HEK293 (cell line): ENCODE results near the gene AURKA.

Experiments used
- CTCF ChIA-PET: fragments of 350-600 bp; formaldehyde crosslinking; extraction: SDS; loops from one replicate; lab custom pipeline; 2021; ENCODE audit warnings: antibody characterized with exemption; lab: Yijun Ruan, JAX
- POLR2A ChIA-PET: fragments of 300-600 bp; formaldehyde crosslinking; extraction: SDS; loops from one replicate; lab custom pipeline; 2020; ENCODE audit warnings: antibody characterized with exemption, inconsistent platforms; lab: Yijun Ruan, JAX
- H3K27ac ChIP-seq: fragments of 200-500 bp; sonication (Bioruptor generic); 2 replicates; pipeline ENCODE4 v1.5.1; 2014; ENCODE audit warnings: low read depth, low read length, control low read depth, inconsistent platforms; ENCODE audit errors: extremely low read depth
- H3K36me3 ChIP-seq, 2 experiments: fragments of 200-500 bp in 1 of 2; sonication (Bioruptor generic) in 1 of 2; 1 replicate in 1 of 2; 2 replicates in 1 of 2; pipeline ENCODE4 v1.5.1; 2014 to 2017; ENCODE audit warnings: inconsistent platforms in 2 of 2, low read length in 2 of 2; ENCODE audit not compliant: control insufficient read depth in 2 of 2, insufficient read depth in 1 of 2
- H3K4me1 ChIP-seq: fragments of 200-500 bp; sonication (Bioruptor generic); 2 replicates; pipeline ENCODE4 v1.5.1; 2014; ENCODE audit warnings: mild to moderate bottlenecking, low read length, inconsistent platforms; ENCODE audit not compliant: control insufficient read depth, insufficient read depth
- H3K4me3 ChIP-seq: 2 replicates; pipeline ENCODE4 v1.5.1; 2011; ENCODE audit warnings: low read depth, mild to moderate bottlenecking, control low read depth, low read length, moderate library complexity
- H3K9me3 ChIP-seq: fragments of 200-500 bp; sonication (Bioruptor generic); 2 replicates; pipeline ENCODE4 v1.5.1; 2014; ENCODE audit warnings: low read depth, low read length, inconsistent platforms; ENCODE audit not compliant: control insufficient read depth, insufficient read depth
- RBAK ChIP-seq: fragments of 450-650 bp; formaldehyde crosslinking; IDR thresholded peaks from 2 replicates; pipeline ENCODE4 v1.5.1; 2016; ENCODE audit warnings: missing biosample characterization, missing genetic modification characterization
- SP3 ChIP-seq: fragments of 450-650 bp; formaldehyde crosslinking; IDR thresholded peaks from 2 replicates; pipeline ENCODE4 v1.5.1; 2016; ENCODE audit warnings: missing biosample characterization, missing genetic modification characterization
- ZBTB17 ChIP-seq: fragments of 450-650 bp; formaldehyde crosslinking; IDR thresholded peaks from 2 replicates; pipeline ENCODE4 v1.5.1; 2016; ENCODE audit warnings: missing biosample characterization, missing genetic modification characterization
- ZFP3 ChIP-seq: fragments of 450-650 bp; formaldehyde crosslinking; IDR thresholded peaks from 2 replicates; pipeline ENCODE4 v1.5.1; 2016; ENCODE audit warnings: low read depth, missing biosample characterization, missing genetic modification characterization
- ZNF10 ChIP-seq: fragments of 450-650 bp; formaldehyde crosslinking; IDR thresholded peaks from 2 replicates; pipeline ENCODE4 v1.5.1; 2017; ENCODE audit warnings: missing biosample characterization, missing genetic modification characterization
- ZNF146 ChIP-seq: fragments of 450-650 bp; formaldehyde crosslinking; IDR thresholded peaks from 2 replicates; pipeline ENCODE4 v1.5.1; 2016; ENCODE audit warnings: missing biosample characterization, missing genetic modification characterization
- ZNF174 ChIP-seq: fragments of 450-650 bp; formaldehyde crosslinking; IDR thresholded peaks from 2 replicates; pipeline ENCODE4 v1.5.0; 2017; ENCODE audit warnings: missing biosample characterization, mild to moderate bottlenecking, missing genetic modification characterization
- ZNF202 ChIP-seq: fragments of 450-650 bp; formaldehyde crosslinking; IDR thresholded peaks from 2 replicates; pipeline ENCODE4 v1.5.1; 2016; ENCODE audit warnings: missing biosample characterization, missing genetic modification characterization, borderline replicate concordance
- ZNF23 ChIP-seq: fragments of 450-650 bp; formaldehyde crosslinking; IDR thresholded peaks from 2 replicates; pipeline ENCODE4 v1.5.1; 2016; ENCODE audit warnings: missing biosample characterization, missing genetic modification characterization, borderline replicate concordance
- ZNF664 ChIP-seq: fragments of 450-650 bp; formaldehyde crosslinking; IDR thresholded peaks from 2 replicates; pipeline ENCODE4 v1.5.1; 2016; ENCODE audit warnings: missing biosample characterization, missing genetic modification characterization
- ZNF670 ChIP-seq: fragments of 450-650 bp; formaldehyde crosslinking; IDR thresholded peaks from 2 replicates; pipeline ENCODE4 v1.5.1; 2016; ENCODE audit warnings: missing biosample characterization, missing genetic modification characterization, low read depth
- ZNF792 ChIP-seq: fragments of 450-650 bp; formaldehyde crosslinking; IDR thresholded peaks from 2 replicates; pipeline ENCODE4 v1.5.1; 2016; ENCODE audit warnings: missing biosample characterization, missing genetic modification characterization
- ZNF843 ChIP-seq: fragments of 450-650 bp; formaldehyde crosslinking; IDR thresholded peaks from 2 replicates; pipeline ENCODE4 v1.5.1; 2016; ENCODE audit warnings: missing biosample characterization, missing genetic modification characterization
- ZSCAN18 ChIP-seq: fragments of 450-650 bp; formaldehyde crosslinking; IDR thresholded peaks from 2 replicates; pipeline ENCODE4 v1.5.1; 2016; ENCODE audit warnings: missing biosample characterization, missing genetic modification characterization
- TF ChIP-seq, protein P1 (sequence below): fragments of 450-650 bp; formaldehyde crosslinking; IDR thresholded peaks from 2 replicates; pipeline ENCODE4 v1.5.1; 2016; ENCODE audit warnings: missing biosample characterization, missing genetic modification characterization
- TF ChIP-seq, protein P2 (sequence below): fragments of 450-650 bp; formaldehyde crosslinking; conservative IDR thresholded peaks from 2 replicates; pipeline ENCODE4 v1.5.1; 2016; ENCODE audit warnings: low read depth, missing biosample characterization, missing genetic modification characterization
- TF ChIP-seq, protein P3 (sequence below): fragments of 450-650 bp; IDR thresholded peaks from 2 replicates; pipeline ENCODE4 v1.5.1; 2018; ENCODE audit warnings: missing biosample characterization, mild to moderate bottlenecking, missing genetic modification characterization

The AURKA gene

DNA sequence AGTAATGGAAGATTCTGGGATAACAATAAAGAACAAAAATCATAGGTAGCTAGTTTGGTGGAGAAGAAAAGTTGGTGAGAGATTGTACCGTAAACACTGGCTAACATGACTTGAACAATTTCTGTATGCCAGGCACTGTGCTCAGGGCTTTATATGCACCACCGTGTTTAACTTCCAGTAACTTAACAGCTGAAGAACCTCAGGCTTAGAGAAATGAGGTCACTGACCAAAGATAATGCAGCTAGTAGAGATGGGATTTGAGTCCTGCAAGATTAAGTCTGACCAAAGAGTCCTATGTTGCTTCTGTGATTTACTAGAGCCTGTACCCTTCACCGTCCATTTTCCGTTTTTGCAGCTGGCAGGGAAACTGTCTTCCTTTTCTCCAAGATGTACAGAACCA, 3.2 kb upstream of the AURKA start:
- TF ChIP-seq ZNF843 (tag by site-specific recombination) = no peak
- no peak for TF ChIP-seq ZNF670 (tag by site-specific recombination)
- TF ChIP-seq ZNF792 (tag by site-specific recombination) = no peak
- no peak for TF ChIP-seq ZNF202 (tag by site-specific recombination)
- TF ChIP-seq ZSCAN18 (tag by site-specific recombination) = no peak
- no peak for TF ChIP-seq ZNF10 (tag by site-specific recombination)
- TF ChIP-seq SP3 (tag by site-specific recombination) = no peak
- TF ChIP-seq ZNF146 (tag by site-specific recombination) = no peak
- TF ChIP-seq ZNF174 (tag by site-specific recombination) = no peak
- TF ChIP-seq ZFP3 (tag by site-specific recombination) = no peak
- TF ChIP-seq ZNF23 (tag by site-specific recombination) = no peak
- no peak for TF ChIP-seq ZNF664 (tag by site-specific recombination)
- TF ChIP-seq RBAK = no peak
- TF ChIP-seq, protein P1, sequence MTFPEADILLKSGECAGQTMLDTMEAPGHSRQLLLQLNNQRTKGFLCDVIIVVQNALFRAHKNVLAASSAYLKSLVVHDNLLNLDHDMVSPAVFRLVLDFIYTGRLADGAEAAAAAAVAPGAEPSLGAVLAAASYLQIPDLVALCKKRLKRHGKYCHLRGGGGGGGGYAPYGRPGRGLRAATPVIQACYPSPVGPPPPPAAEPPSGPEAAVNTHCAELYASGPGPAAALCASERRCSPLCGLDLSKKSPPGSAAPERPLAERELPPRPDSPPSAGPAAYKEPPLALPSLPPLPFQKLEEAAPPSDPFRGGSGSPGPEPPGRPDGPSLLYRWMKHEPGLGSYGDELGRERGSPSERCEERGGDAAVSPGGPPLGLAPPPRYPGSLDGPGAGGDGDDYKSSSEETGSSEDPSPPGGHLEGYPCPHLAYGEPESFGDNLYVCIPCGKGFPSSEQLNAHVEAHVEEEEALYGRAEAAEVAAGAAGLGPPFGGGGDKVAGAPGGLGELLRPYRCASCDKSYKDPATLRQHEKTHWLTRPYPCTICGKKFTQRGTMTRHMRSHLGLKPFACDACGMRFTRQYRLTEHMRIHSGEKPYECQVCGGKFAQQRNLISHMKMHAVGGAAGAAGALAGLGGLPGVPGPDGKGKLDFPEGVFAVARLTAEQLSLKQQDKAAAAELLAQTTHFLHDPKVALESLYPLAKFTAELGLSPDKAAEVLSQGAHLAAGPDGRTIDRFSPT (tag by site-specific recombination) = no peak
- TF ChIP-seq, protein P2, sequence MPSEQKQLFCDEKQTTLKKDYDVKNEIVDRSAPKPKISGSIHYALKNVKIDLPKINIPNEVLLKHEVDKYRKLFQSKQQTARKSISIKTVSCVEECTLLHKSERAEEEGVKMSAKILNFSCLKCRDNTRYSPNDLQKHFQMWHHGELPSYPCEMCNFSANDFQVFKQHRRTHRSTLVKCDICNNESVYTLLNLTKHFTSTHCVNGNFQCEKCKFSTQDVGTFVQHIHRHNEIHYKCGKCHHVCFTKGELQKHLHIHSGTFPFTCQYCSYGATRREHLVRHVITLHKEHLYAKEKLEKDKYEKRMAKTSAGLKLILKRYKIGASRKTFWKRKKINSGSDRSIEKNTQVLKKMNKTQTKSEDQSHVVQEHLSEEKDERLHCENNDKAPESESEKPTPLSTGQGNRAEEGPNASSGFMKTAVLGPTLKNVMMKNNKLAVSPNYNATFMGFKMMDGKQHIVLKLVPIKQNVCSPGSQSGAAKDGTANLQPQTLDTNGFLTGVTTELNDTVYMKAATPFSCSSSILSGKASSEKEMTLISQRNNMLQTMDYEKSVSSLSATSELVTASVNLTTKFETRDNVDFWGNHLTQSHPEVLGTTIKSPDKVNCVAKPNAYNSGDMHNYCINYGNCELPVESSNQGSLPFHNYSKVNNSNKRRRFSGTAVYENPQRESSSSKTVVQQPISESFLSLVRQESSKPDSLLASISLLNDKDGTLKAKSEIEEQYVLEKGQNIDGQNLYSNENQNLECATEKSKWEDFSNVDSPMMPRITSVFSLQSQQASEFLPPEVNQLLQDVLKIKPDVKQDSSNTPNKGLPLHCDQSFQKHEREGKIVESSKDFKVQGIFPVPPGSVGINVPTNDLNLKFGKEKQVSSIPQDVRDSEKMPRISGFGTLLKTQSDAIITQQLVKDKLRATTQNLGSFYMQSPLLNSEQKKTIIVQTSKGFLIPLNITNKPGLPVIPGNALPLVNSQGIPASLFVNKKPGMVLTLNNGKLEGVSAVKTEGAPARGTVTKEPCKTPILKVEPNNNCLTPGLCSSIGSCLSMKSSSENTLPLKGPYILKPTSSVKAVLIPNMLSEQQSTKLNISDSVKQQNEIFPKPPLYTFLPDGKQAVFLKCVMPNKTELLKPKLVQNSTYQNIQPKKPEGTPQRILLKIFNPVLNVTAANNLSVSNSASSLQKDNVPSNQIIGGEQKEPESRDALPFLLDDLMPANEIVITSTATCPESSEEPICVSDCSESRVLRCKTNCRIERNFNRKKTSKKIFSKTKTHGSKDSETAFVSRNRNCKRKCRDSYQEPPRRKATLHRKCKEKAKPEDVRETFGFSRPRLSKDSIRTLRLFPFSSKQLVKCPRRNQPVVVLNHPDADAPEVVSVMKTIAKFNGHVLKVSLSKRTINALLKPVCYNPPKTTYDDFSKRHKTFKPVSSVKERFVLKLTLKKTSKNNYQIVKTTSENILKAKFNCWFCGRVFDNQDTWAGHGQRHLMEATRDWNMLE (tag by site-specific recombination) = no peak
- no peak for TF ChIP-seq ZBTB17 (tag by site-specific recombination)
- TF ChIP-seq, protein P3, sequence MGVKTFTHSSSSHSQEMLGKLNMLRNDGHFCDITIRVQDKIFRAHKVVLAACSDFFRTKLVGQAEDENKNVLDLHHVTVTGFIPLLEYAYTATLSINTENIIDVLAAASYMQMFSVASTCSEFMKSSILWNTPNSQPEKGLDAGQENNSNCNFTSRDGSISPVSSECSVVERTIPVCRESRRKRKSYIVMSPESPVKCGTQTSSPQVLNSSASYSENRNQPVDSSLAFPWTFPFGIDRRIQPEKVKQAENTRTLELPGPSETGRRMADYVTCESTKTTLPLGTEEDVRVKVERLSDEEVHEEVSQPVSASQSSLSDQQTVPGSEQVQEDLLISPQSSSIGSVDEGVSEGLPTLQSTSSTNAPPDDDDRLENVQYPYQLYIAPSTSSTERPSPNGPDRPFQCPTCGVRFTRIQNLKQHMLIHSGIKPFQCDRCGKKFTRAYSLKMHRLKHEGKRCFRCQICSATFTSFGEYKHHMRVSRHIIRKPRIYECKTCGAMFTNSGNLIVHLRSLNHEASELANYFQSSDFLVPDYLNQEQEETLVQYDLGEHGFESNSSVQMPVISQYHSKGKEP (tag by site-specific recombination) = no peak
- ChIA-PET POLR2A (interaction anchor here (1.3 kb wide), 1 partner anchor 36 kb away, joined by 3 read pairs; no protein-coding TSS in a partner anchor), CTCF (interaction anchor here (0.9 to 1.3 kb wide), 2 partner anchors 9 to 155 kb away, joined by 3 to 4 read pairs; no protein-coding TSS in a partner anchor)
- no peak overlapping the region for H3K4me3 ChIP-seq
- H3K9me3 ChIP-seq = no peaks in the 10 kb centered on the region
- H3K27ac ChIP-seq = no peak overlapping the region
- H3K4me1 ChIP-seq = peaks cover 4% of the 10 kb centered on the region; the same call in 1 of the 2 replicates
- H3K36me3 ChIP-seq = peaks cover 24 to 72% of the 10 kb centered on the region in 2 experiments
